ENCODE measurements around the gene YTHDC2.
"Not testable (repeated sequence)": the region's sequence is repeated elsewhere in the genome, so short reads cannot be mapped to it uniquely, and the experiment has no call there.

The YTHDC2 gene

DNA sequence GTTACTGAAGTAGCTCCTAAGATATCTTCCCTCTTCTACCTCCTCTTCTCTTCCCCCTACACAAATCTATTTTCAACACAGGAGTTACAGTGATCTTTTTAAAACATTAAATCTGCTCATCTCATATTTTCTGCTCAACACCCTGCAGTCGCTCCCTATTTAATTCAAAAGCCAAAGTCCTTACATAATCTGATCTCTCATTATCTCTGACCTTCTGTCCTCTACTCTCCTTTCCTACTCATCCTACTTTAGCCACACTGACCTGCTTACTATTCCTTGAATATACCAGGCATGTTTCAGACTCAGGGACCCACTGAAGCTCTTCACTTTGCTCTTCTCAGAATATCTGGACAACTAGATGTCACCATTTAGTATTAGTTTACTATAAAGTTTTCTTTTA, 87.9 kb downstream of the YTHDC2 start:
- DNase-seq (ENCODE audit: low spot score) (no peak), FAIRE-seq (no peak)

DNA sequence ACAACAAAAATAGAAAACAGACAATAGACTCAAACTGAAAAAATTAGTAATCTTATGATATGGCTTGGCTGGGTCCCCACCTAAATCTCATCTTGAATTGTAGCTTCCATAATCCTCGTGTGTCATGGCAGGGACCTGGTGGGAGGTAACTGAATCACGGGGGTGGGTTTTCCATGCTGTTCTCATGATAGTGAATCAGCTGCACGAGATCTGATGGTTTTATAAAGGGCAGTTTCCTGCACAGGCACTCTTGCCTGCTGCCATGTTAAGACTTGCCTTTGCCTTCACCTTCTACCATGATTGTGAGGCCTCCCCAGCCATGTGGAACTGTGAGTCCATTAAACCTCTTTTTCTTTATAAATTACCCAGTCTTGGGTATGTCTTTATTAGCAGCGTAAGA, 89.8 kb downstream of the YTHDC2 start:
- not testable (repeated sequence) for FAIRE-seq; DNase-seq (ENCODE audit: low spot score)

GRCh38 chr5:113606298-113607134, 93.0 kb downstream of the YTHDC2 start:
- FAIRE-seq (no peak), DNase-seq (ENCODE audit: low spot score) (peak; percentile 42)

DNA sequence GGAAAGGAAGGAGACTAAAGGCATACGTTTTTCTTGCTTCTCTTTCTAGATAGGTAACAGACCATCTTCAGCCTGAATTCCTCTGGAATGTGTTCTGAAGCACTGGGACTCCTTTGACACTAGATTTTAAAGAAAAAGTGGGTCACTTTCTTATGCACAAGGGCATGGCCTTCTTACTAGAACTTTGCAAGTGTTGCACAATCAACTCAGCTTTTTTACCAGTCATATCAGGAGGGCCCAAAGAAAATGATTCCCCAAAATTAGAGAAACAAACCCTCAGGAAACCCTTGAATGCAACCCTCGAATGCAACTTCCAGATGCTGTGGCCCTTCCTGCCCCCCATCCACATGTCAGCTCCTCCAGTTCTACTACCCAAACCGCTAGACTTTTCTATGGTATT, 93.9 kb downstream of the YTHDC2 start:
- FAIRE-seq (no peak), DNase-seq (ENCODE audit: low spot score) (no peak)

- DNase-seq (ENCODE audit: low spot score) (no peak), FAIRE-seq (no peak)
Measured at GRCh38 chr5:113608113-113608596, 94.7 kb downstream of the YTHDC2 start.

- peak; percentile 46 for DNase-seq (ENCODE audit: low spot score)
- peak; percentile 82 for FAIRE-seq
Measured at GRCh38 chr5:113612060-113612496, 98.6 kb downstream of the YTHDC2 start.

DNA sequence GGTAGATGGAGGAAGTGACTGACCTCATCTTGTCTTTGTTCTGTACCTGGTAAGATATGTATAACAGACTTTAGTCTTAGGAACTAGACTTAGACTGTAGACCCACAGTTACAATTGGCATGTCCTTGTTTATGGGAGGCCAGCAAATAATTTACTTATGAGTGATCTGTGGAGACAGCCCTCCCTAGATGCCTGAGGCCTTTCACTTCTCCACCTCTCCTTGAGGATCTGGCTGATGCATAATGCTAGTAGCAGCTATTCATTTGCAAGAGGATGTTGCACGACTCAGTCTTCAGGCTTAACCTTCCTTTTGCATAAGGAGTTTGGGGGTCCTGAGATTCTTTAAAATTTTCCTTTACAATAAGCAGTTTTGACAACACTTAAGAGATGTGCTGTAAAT, 100.7 kb downstream of the YTHDC2 start:
- no peak for FAIRE-seq

GRCh38 chr5:113615708-113616107, 102.2 kb downstream of the YTHDC2 start:
- FAIRE-seq (no peak), DNase-seq (ENCODE audit: low spot score) (no peak)

More for the DNA sequence above, 100.7 kb downstream of the YTHDC2 start:
- DNase-seq (ENCODE audit: low spot score), result no peak

- FAIRE-seq (no peak), DNase-seq (ENCODE audit: low spot score) (no peak)
Measured at GRCh38 chr5:113617191-113617796, 103.8 kb downstream of the YTHDC2 start.

DNA sequence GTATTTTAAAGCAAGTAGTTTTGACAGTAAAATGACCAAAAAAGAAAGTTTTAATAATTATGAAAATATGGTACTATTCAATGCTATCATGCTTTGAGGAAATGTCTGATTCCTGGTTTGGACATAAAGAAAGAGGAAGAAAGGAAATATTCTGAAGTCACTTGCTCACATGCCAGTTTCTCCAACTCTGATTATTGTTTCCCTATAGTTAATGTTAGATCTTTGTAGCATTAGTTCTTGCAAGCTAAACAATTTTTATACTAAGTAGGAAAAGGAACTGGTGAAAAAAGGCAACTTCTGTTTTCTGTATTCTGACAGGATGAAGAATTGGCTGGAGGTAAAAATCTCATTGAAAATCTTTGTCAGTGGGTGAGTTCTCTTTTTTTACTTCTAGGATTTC, 119.5 kb downstream of the YTHDC2 start:
- DNase-seq (ENCODE audit: low spot score), result no peak
- no peak for FAIRE-seq

DNA sequence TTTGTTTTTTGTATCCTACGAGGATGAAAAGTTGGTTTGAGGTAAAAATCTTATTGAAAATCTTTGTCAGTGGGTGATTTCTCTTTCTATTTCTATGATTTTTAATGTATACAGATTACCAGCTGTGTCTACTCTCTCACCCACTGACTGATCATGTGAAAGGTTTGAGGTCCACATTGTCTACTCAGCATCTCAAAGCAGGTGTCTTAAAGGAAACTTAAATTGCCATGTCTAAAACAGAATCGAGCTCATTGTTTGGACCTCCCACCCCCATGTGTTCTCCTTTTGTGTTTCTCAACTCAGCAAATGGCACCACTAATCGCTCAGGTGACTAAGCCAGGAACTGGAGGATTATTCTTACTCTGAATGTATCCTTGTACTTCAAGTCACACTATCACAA, 121.5 kb downstream of the YTHDC2 start:
- DNase-seq (ENCODE audit: low spot score), result no peak
- FAIRE-seq, result no peak

DNA sequence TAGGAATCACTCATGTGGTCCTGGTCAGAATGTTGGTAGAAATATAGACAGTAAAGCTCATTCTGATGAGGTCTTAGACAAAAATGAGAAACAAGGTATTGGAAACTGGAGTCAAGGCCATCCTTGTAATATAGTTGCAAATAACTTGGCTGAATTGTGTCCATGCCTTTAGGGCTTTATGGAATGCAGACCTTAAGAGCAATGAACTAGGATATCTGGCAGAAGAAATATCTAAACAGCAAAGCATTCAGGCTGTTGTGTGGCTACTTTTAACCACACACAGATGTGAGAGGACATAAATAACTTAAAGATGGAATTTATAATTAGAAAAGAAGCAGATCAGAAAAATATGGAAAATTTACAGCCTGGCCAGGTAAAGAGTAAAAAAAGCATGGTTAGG, 128.2 kb downstream of the YTHDC2 start:
- FAIRE-seq, result no peak

More for the DNA sequence above, 128.2 kb downstream of the YTHDC2 start:
- no peak for DNase-seq (ENCODE audit: low spot score)

Data from RCC 7860 (cell line).